Measurements from ENCODE around the gene HSDL1.
"Not testable (repeated sequence)": the region's sequence is repeated elsewhere in the genome, so short reads cannot be mapped to it uniquely, and the experiment has no call there.

GRCh38 chr16:84111949-84112348 is 33.0 kb downstream of the HSDL1 start:
- TF ChIP-seq CTCF (IDR thresholded peaks at IDR 0.05; ENCODE audit: insufficient read depth, low read depth, low read length); EZH2 (IDR thresholded peaks at IDR 0.05; ENCODE audit: insufficient read depth, low read length): not testable (repeated sequence)

Data from astrocyte (in vitro differentiated cells and primary cell).